Fibroblast of skin of abdomen (primary cell): ENCODE results near the gene PAPLN.
A peak's percentile ranks its signal among the peaks of the same experiment; 100 is the strongest.

Experiments used
- DNase-seq: peaks from one replicate; pipeline ENCODE4 v3.0.0-alpha.2; 2013

PAPLN gene

GRCh38 chr14:73262427-73263183 is 25.3 kb downstream of the PAPLN start:
- no peak for DNase-seq

DNA sequence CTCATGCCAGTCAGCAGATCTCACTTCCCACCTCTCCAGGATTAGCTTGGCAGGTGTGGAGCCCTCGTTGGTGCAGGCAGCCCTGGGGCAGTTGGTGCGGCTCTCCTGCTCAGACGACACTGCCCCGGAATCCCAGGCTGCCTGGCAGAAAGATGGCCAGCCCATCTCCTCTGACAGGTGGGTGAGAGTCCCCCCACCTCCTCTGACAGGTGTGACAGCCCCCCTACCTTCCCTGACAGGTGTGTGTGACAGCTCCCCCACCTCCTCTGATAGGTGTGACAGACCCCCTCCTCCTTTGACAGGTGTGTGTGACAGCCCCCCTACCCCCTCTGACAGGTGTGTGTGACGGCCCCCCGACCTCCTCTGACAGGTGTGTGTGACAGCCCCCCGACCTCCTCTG is 26.3 kb downstream of the PAPLN start:
- no peak for DNase-seq

- DNase-seq: no peak
Observed at GRCh38 chr14:73264080-73264884, 27.0 kb downstream of the PAPLN start.

DNA sequence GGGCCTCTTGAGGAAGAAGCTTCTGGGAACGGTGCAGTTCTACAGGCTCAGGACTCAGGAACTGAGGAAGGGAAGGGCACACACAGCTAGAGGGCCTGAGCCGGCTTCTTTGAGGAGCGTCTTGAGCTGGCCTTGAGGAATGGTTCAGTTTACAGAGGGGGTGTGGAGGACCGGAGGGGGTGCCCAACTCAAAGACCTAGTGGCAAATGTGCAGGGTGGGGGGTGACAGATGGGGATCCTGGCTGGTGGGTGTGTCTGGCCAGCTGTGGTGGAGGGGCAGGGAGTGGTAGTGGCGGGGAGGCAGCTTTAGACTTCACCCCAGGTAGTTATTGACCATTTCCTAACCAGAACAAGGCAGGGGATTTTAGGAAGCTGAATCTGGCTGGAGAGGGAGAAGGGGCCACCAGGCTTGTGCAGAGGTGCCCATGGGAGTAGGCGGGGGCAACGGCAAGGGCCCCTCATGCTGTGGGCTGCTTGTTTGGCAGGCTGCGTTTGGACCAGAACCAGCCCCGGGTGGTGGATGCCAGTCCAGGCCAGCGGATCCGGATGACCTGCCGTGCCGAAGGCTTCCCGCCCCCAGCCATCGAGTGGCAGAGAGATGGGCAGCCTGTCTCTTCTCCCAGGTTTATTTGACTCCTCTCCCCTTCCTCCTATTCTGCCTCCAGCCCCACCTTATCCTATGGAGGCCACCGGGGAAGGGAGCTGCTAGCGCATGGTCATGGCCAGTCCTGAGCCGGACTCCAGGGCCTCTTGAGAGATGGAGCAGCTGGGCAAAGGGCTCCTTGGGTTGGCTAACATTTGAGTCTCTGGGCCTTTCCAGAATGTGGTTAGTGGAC is 27.8 kb downstream of the PAPLN start:
- DNase-seq: no peak

- no peak for DNase-seq
Observed at GRCh38 chr14:73265721-73266046, 28.4 kb downstream of the PAPLN start.

GRCh38 chr14:73266317-73266716 is 29.0 kb downstream of the PAPLN start:
- no peak for DNase-seq

GRCh38 chr14:73267474-73267873 is 30.2 kb downstream of the PAPLN start:
- no peak for DNase-seq

DNA sequence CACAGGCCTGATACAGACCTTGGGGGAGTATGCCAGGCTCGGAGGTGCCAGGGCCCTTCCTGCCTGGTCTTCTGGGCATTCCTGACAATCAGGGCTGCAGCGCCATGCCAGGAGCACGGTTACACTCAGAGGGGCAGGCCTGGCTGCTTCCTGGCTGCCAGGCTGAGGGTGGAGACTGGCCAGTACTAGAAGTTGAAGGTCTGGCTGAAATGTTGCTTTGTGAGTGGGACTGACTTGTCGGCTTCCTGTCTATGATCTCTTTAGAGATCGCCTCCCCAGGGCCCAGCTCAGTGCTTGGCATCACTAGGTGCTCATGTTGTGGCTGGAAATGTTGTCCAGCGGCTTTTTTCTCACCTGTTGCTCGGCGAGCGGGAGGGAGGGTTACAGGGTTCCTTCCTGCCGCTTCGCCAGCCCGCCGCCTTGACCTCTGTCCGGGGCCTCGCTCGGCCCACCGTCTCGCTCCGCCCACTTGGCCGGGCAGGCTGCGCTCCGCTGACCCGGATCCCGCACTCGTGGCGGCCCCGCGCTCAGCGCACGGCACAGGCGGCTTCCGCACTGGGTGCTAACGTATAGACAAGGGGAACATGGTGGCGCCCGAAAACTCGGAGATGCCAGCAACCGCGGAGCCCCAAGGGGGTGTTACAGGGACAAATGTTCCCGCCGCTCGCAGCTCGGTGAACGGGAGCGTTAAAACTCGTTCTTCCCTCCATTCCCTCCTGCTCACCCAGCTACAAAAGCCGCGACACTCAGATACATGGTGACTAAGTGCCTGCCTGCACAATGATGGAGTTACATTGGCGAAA is 32.6 kb downstream of the PAPLN start:
- no peak for DNase-seq

GRCh38 chr14:73272393-73272792 is 35.1 kb downstream of the PAPLN start:
- no peak for DNase-seq

- no peak for DNase-seq
Observed at GRCh38 chr14:73273799-73274198, 36.5 kb downstream of the PAPLN start.

DNA sequence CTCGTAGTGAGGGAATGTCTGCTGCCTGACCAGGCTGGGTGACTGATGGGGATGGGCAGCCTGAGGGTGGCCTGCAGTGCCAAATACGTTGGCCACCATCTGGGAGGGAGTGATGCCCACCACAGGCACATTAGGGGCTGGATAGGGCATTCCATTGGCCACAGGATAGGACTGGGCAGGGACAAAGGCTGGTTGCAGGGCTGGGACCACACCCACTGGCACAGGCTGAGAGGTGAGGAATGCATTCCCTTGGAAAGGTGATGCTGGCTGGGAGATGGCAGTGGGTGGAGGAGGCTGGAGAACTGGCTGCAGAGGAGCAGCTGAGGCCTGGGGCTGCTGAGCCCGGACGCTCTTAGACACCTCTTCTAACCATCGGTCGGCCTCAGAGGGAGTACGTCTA is 39.5 kb downstream of the PAPLN start:
- DNase-seq: no peak

DNA sequence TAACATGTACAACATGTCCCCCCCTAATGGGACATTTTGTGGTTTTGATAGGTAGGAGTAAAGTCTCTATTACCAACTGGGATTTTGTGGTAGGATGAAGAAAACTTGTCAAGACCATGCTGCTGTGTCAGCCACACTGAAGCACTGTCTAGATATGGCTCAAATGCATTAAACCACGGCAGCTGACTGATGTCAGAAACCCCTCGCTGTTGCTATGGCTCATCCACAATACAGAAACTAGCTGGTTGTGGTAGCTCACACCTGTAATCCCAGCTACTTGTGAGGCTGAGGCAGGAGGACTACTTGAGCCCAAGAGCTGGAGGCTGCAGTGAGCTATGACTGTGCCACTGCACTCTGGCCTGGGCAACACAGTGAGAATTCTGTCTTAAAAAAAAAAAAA is 40.1 kb downstream of the PAPLN start:
- no peak for DNase-seq

DNA sequence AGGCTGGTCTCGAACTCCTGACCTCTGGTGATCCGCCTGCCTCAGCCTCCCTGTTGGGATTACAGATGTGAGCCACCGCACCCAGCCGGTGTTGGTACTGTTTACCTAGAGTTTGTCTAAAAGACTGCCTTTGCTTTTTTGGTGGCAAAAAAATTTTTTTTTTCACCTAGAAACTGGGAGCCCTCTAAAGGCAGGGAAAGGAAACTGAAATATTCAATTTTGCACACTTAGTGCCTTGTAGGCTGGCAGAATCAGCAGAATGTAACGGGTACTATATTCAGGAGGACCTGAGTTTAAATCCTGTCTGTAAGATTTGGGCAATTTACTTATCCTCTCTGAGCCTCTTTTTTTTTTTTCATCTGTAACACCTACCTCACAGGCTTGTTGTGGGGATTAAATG is 43.6 kb downstream of the PAPLN start:
- no peak for DNase-seq

GRCh38 chr14:73283608-73284379 is 46.5 kb downstream of the PAPLN start:
- DNase-seq: peak; percentile 33

DNA sequence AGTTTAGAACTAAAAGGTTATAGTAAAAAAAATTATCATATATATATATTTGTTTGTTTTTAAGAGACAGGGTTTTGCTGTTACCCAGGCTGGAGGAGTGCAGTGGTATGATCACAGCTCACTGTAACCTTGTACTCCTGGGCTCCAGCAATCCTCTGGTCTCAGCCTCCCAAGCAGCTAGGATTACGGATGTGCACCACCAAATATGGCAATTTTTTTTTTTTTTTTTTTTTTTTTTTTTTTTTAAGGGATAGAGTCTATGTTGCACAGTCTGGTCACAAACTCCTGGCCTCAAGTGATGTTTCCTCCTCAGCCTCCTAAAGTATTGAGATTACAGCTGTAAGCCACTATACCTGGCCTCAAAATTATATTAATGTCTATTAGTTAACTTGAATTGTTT is 48.7 kb downstream of the PAPLN start:
- DNase-seq: no peak

GRCh38 chr14:73286598-73286997 is 49.3 kb downstream of the PAPLN start:
- DNase-seq: no peak

- DNase-seq: no peak
Observed at GRCh38 chr14:73287071-73287470, 49.8 kb downstream of the PAPLN start.

- DNase-seq: no peak
Observed at GRCh38 chr14:73289308-73289707, 52.0 kb downstream of the PAPLN start.

- DNase-seq: no peak
Observed at GRCh38 chr14:73289729-73290128, 52.4 kb downstream of the PAPLN start.

GRCh38 chr14:73290279-73290678 is 53.0 kb downstream of the PAPLN start:
- DNase-seq: no peak
